Measurements from ENCODE around the gene NUDT16L1. TPM values are rescaled to one million over a fixed set of nuclear protein-coding genes. Genes with fewer than 3 reads are reported as not detected.

The NUDT16L1 gene
- total and polyA plus RNA-seq, 3 donors from 2014 or later, result 33.6 to 48.6 (median 34.3) TPM

- Histone ChIP-seq H3K4me1 (peaks cover 12% of the 10 kb centered on the region), H3K27me3 (no peaks in the 10 kb centered on the region), H3K36me3 (ENCODE audit: low read depth, missing control alignments) (no peaks in the 10 kb centered on the region), H3K27ac (no peak overlapping the region), H3K9me3 (no peaks in the 10 kb centered on the region), H3K4me3 (no peak overlapping the region)
- intact Hi-C loops (cut with DNase I; ENCODE audit: low total_unique reads), result no loop called here
- no peak for DNase-seq
- 65 to 74% methylated on average over 2 to 5 of the region's 5 CpGs for WGBS, 2 donors
- TF ChIP-seq POLR2A (IDR thresholded peaks at IDR 0.05), result no peak
- TF ChIP-seq, protein P1, sequence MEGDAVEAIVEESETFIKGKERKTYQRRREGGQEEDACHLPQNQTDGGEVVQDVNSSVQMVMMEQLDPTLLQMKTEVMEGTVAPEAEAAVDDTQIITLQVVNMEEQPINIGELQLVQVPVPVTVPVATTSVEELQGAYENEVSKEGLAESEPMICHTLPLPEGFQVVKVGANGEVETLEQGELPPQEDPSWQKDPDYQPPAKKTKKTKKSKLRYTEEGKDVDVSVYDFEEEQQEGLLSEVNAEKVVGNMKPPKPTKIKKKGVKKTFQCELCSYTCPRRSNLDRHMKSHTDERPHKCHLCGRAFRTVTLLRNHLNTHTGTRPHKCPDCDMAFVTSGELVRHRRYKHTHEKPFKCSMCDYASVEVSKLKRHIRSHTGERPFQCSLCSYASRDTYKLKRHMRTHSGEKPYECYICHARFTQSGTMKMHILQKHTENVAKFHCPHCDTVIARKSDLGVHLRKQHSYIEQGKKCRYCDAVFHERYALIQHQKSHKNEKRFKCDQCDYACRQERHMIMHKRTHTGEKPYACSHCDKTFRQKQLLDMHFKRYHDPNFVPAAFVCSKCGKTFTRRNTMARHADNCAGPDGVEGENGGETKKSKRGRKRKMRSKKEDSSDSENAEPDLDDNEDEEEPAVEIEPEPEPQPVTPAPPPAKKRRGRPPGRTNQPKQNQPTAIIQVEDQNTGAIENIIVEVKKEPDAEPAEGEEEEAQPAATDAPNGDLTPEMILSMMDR (IDR thresholded peaks at IDR 0.05), result no peak
Observed at GRCh38 chr16:4663465-4663776, 29.9 kb upstream of the NUDT16L1 start.

DNA sequence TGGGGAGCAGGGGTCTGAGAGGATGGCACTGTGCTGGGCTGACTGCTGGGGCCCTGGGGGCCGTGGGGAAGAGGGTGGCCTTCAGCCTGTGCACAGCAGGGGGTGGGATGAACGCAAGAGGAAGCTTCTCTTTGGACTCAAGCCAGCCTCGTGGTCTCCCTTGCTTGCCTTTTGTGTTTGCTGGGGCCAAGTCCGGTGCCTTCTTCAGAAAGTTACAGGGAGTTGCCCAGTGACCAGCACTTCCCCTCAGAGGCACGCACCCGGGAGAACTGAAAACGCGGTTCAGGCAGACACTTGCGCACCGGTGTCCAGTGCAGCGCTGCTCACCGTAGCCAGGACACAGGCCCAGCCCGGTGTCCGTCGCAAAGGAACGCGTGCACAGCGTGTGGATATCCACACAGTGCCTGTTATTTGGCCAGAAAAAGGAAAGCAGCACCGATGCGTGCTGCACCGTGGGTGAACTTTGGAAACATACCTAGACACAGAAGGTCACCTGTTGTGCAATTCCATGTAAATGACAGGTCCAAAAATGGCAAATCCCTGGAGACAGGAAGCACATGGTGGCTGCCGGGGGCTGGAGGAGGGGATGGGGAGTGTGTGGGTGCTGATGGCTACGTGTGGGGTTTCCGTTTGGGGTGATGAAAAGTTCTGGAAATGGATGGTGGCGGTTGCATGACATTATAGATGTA lies 29.4 kb upstream of the NUDT16L1 start:
- TF ChIP-seq, protein P1 (IDR thresholded peaks at IDR 0.05), result no peak
- no peaks in the 10 kb centered on the region for H3K27me3 ChIP-seq
- no peaks in the 10 kb centered on the region for H3K36me3 ChIP-seq (ENCODE audit: low read depth, missing control alignments)
- H3K4me3 ChIP-seq, result no peak overlapping the region
- intact Hi-C loops (cut with DNase I; ENCODE audit: low total_unique reads), result no loop called here
- DNase-seq, result peak; percentile 56
- H3K4me1 ChIP-seq, result peaks cover 12% of the 10 kb centered on the region
- WGBS, 2 donors, result 70% methylated on average over 25 of the region's 25 CpGs
- no peaks in the 10 kb centered on the region for H3K9me3 ChIP-seq
- no peak overlapping the region for H3K27ac ChIP-seq

GRCh38 chr16:4664538-4665418 lies 28.6 kb upstream of the NUDT16L1 start:
- H3K9me3 ChIP-seq, result no peaks in the 10 kb centered on the region
- 58 to 74% methylated on average over 20 to 26 of the region's 26 CpGs for WGBS, 2 donors
- TF ChIP-seq, protein P1 (IDR thresholded peaks at IDR 0.05), result no peak
- no peak for TF ChIP-seq POLR2A (IDR thresholded peaks at IDR 0.05)
- DNase-seq, result peak; percentile 63
- peaks cover 10% of the 10 kb centered on the region for H3K4me1 ChIP-seq
- H3K36me3 ChIP-seq (ENCODE audit: low read depth, missing control alignments), result no peaks in the 10 kb centered on the region
- no peaks in the 10 kb centered on the region for H3K27me3 ChIP-seq
- intact Hi-C loops (cut with DNase I; ENCODE audit: low total_unique reads), result no loop called here
- no peak overlapping the region for H3K4me3 ChIP-seq
- no peak overlapping the region for H3K27ac ChIP-seq

GRCh38 chr16:4666537-4667202 lies 26.7 kb upstream of the NUDT16L1 start:
- Histone ChIP-seq H3K27ac (no peak overlapping the region), H3K9me3 (no peaks in the 10 kb centered on the region), H3K4me3 (no peak overlapping the region), H3K27me3 (no peaks in the 10 kb centered on the region), H3K36me3 (ENCODE audit: low read depth, missing control alignments) (no peaks in the 10 kb centered on the region), H3K4me1 (peaks cover 7% of the 10 kb centered on the region)
- 83 to 85% methylated on average over 8 to 19 of the region's 20 CpGs for WGBS, 2 donors
- DNase-seq, result no peak
- intact Hi-C loops (cut with DNase I; ENCODE audit: low total_unique reads), result no loop called here
- TF ChIP-seq, protein P1 (IDR thresholded peaks at IDR 0.05), result no peak
- no peak for TF ChIP-seq POLR2A (IDR thresholded peaks at IDR 0.05)

Data from testis (tissue), 3 donors.